Measurements from ENCODE around the gene ADAP2.
"Not testable (repeated sequence)": the region's sequence is repeated elsewhere in the genome, so short reads cannot be mapped to it uniquely, and the experiment has no call there.

The ADAP2 gene

GRCh38 chr17:30950669-30951399 lies 29.1 kb downstream of the ADAP2 start:
- Mint-ChIP-seq H3K9me3 (no peaks in the 10 kb centered on the region), H3K27ac (no peak overlapping the region), H3K27me3 (no peaks in the 10 kb centered on the region), H3K4me3 (no peak overlapping the region), H3K36me3 (ENCODE audit: low read depth) (no peaks in the 10 kb centered on the region), H3K4me1 (ENCODE audit: low read depth) (no peaks in the 10 kb centered on the region)

GRCh38 chr17:30952638-30953393 lies 31.1 kb downstream of the ADAP2 start:
- Mint-ChIP-seq H3K4me1 (ENCODE audit: low read depth) (no peaks in the 10 kb centered on the region), H3K27me3 (no peaks in the 10 kb centered on the region), H3K4me3 (no peak overlapping the region), H3K27ac (peak overlapping the region; percentile 31), H3K9me3 (no peaks in the 10 kb centered on the region), H3K36me3 (ENCODE audit: low read depth) (no peaks in the 10 kb centered on the region)

- no peaks in the 10 kb centered on the region for H3K36me3 Mint-ChIP-seq (ENCODE audit: low read depth)
- H3K4me1 Mint-ChIP-seq (ENCODE audit: low read depth) = peaks cover 7% of the 10 kb centered on the region
- no peaks in the 10 kb centered on the region for H3K9me3 Mint-ChIP-seq
- H3K4me3 Mint-ChIP-seq = no peak overlapping the region
- H3K27me3 Mint-ChIP-seq = peaks cover 7% of the 10 kb centered on the region
- no peak overlapping the region for H3K27ac Mint-ChIP-seq
Observed at GRCh38 chr17:30954046-30954830, 32.5 kb downstream of the ADAP2 start.

GRCh38 chr17:30956764-30957374 lies 35.1 kb downstream of the ADAP2 start:
- Mint-ChIP-seq H3K27me3 (peaks cover 7% of the 10 kb centered on the region), H3K4me3 (no peak overlapping the region), H3K36me3 (ENCODE audit: low read depth) (no peaks in the 10 kb centered on the region), H3K9me3 (no peaks in the 10 kb centered on the region), H3K4me1 (ENCODE audit: low read depth) (peaks cover 15% of the 10 kb centered on the region), H3K27ac (no peak overlapping the region)

GRCh38 chr17:30957741-30958140 lies 36.0 kb downstream of the ADAP2 start:
- Mint-ChIP-seq H3K4me3 (no peak overlapping the region), H3K27ac (no peak overlapping the region), H3K27me3 (peaks cover 7% of the 10 kb centered on the region), H3K36me3 (ENCODE audit: low read depth) (no peaks in the 10 kb centered on the region), H3K9me3 (no peaks in the 10 kb centered on the region), H3K4me1 (ENCODE audit: low read depth) (peaks cover 18% of the 10 kb centered on the region)

- Mint-ChIP-seq H3K4me3 (no peak overlapping the region), H3K27ac (no peak overlapping the region), H3K9me3 (no peaks in the 10 kb centered on the region), H3K4me1 (ENCODE audit: low read depth) (peaks cover 18% of the 10 kb centered on the region), H3K36me3 (ENCODE audit: low read depth) (no peaks in the 10 kb centered on the region), H3K27me3 (peaks cover 7% of the 10 kb centered on the region)
Observed at GRCh38 chr17:30958187-30958586, 36.4 kb downstream of the ADAP2 start.

GRCh38 chr17:30961209-30962188 lies 39.8 kb downstream of the ADAP2 start:
- Mint-ChIP-seq H3K4me3 (no peak overlapping the region), H3K36me3 (ENCODE audit: low read depth) (no peaks in the 10 kb centered on the region), H3K4me1 (ENCODE audit: low read depth) (peaks cover 18% of the 10 kb centered on the region), H3K27me3 (peaks cover 7% of the 10 kb centered on the region), H3K27ac (no peak overlapping the region), H3K9me3 (no peaks in the 10 kb centered on the region)

- not testable (repeated sequence) for H3K27ac Mint-ChIP-seq; H3K36me3 Mint-ChIP-seq (ENCODE audit: low read depth); H3K27me3 Mint-ChIP-seq; H3K4me3 Mint-ChIP-seq; H3K9me3 Mint-ChIP-seq
- peaks cover 27% of the 10 kb centered on the region for H3K4me1 Mint-ChIP-seq (ENCODE audit: low read depth)
Observed at GRCh38 chr17:30964312-30964711, 42.6 kb downstream of the ADAP2 start.

- Mint-ChIP-seq H3K36me3 (ENCODE audit: low read depth) (no peaks in the 10 kb centered on the region), H3K4me3 (no peak overlapping the region), H3K27ac (no peak overlapping the region), H3K4me1 (ENCODE audit: low read depth) (peaks cover 31% of the 10 kb centered on the region), H3K9me3 (no peaks in the 10 kb centered on the region), H3K27me3 (peaks cover 10% of the 10 kb centered on the region)
Observed at GRCh38 chr17:30964876-30965275, 43.1 kb downstream of the ADAP2 start.

- Mint-ChIP-seq H3K27me3 (peaks cover 13% of the 10 kb centered on the region), H3K27ac (no peak overlapping the region), H3K9me3 (no peaks in the 10 kb centered on the region), H3K36me3 (ENCODE audit: low read depth) (no peaks in the 10 kb centered on the region), H3K4me1 (ENCODE audit: low read depth) (peaks cover 39% of the 10 kb centered on the region), H3K4me3 (no peak overlapping the region)
Observed at GRCh38 chr17:30965686-30966085, 43.9 kb downstream of the ADAP2 start.

- not testable (repeated sequence) for H3K9me3 Mint-ChIP-seq; H3K27ac Mint-ChIP-seq; H3K36me3 Mint-ChIP-seq (ENCODE audit: low read depth)
- Mint-ChIP-seq H3K4me3 (peak overlapping the region; percentile 48), H3K27me3 (peaks cover 17% of the 10 kb centered on the region), H3K4me1 (ENCODE audit: low read depth) (peaks cover 42% of the 10 kb centered on the region)
Observed at GRCh38 chr17:30967911-30968310, 46.2 kb downstream of the ADAP2 start.

- H3K4me3 Mint-ChIP-seq = peak overlapping the region; percentile 88
- peak overlapping the region; percentile 84 for H3K27ac Mint-ChIP-seq
- H3K36me3 Mint-ChIP-seq (ENCODE audit: low read depth) = peaks cover 16% of the 10 kb centered on the region
- H3K27me3 Mint-ChIP-seq = peaks cover 17% of the 10 kb centered on the region
- peaks cover 51% of the 10 kb centered on the region for H3K4me1 Mint-ChIP-seq (ENCODE audit: low read depth)
- H3K9me3 Mint-ChIP-seq = peaks cover 4% of the 10 kb centered on the region
Observed at GRCh38 chr17:30969989-30970830, 48.5 kb downstream of the ADAP2 start.

GRCh38 chr17:30970831-30971567 lies 49.3 kb downstream of the ADAP2 start, which contains the start of gene RNF135:
Gene RNF135, plus strand, starts transcription at chr17:30971039. Its CDS starts 35 bp downstream, at chr17:30971074.
- Mint-ChIP-seq H3K27me3 (peaks cover 17% of the 10 kb centered on the region), H3K9me3 (peaks cover 4% of the 10 kb centered on the region), H3K36me3 (ENCODE audit: low read depth) (peaks cover 23% of the 10 kb centered on the region), H3K4me3 (peak within 1 kb of the TSS; percentile 88), H3K4me1 (ENCODE audit: low read depth) (peaks cover 53% of the 10 kb centered on the region), H3K27ac (peak within 1 kb of the TSS; percentile 86)
